HG02763 (cell line): ENCODE results near the gene MIF4GD.

ENCODE experiments used
- ATAC-seq: cut with Tn5 transposase; IDR thresholded peaks from one replicate; pipeline ENCODE4 v1.9.1; 2021; ENCODE audit warnings: mild to moderate bottlenecking, moderate library complexity; ENCODE audit not compliant: unreplicated experiment

MIF4GD gene

GRCh38 chr17:75238020-75238580 is 32.9 kb downstream of the MIF4GD start:
- no peak for ATAC-seq

GRCh38 chr17:75237100-75238014 is 33.7 kb downstream of the MIF4GD start:
- ATAC-seq, result no peak

GRCh38 chr17:75232786-75233185 is 38.2 kb downstream of the MIF4GD start:
- no peak for ATAC-seq

GRCh38 chr17:75231741-75232464 is 39.1 kb downstream of the MIF4GD start:
- ATAC-seq, result no peak

GRCh38 chr17:75231071-75231470 is 40.0 kb downstream of the MIF4GD start:
- ATAC-seq, result no peak

- ATAC-seq, result no peak
Measured at GRCh38 chr17:75228847-75229246, 42.2 kb downstream of the MIF4GD start.

GRCh38 chr17:75228305-75228704 is 42.7 kb downstream of the MIF4GD start:
- no peak for ATAC-seq

GRCh38 chr17:75227729-75228128 is 43.3 kb downstream of the MIF4GD start:
- no peak for ATAC-seq

- no peak for ATAC-seq
Measured at GRCh38 chr17:75225016-75225415, 46.0 kb downstream of the MIF4GD start.

- no peak for ATAC-seq
Measured at GRCh38 chr17:75219815-75220214, 51.2 kb downstream of the MIF4GD start.

- no peak for ATAC-seq
Measured at GRCh38 chr17:75218131-75218530, 52.9 kb downstream of the MIF4GD start.
